Astrocyte of the spinal cord (primary cell): ENCODE measurements around the gene ATP9B.

Experiments
- DNase-seq: peaks from one replicate; pipeline ENCODE4 v3.0.0; 2011; ENCODE audit warnings: low read depth, low spot score
- H3K4me3 ChIP-seq: 2 replicates; pipeline ENCODE4 v1.5.1; 2011; ENCODE audit warnings: low read depth, mild to moderate bottlenecking, low read length, moderate library complexity
- CTCF ChIP-seq: IDR thresholded peaks from 2 replicates; pipeline ENCODE4 v1.5.1; 2012; ENCODE audit warnings: low read depth, mild to moderate bottlenecking, low read length, inconsistent platforms
- in situ Hi-C: cut with HindIII; loops from 2 replicates; pipeline ENCODE4 v1.10.0; 2017; ENCODE audit warnings: low sequenced_read_pairs

Gene ATP9B

GRCh38 chr18:79409313-79409712 is 340.1 kb downstream of the ATP9B start:
- no peak overlapping the region for H3K4me3 ChIP-seq
- in situ Hi-C loops: no loop called here

DNA sequence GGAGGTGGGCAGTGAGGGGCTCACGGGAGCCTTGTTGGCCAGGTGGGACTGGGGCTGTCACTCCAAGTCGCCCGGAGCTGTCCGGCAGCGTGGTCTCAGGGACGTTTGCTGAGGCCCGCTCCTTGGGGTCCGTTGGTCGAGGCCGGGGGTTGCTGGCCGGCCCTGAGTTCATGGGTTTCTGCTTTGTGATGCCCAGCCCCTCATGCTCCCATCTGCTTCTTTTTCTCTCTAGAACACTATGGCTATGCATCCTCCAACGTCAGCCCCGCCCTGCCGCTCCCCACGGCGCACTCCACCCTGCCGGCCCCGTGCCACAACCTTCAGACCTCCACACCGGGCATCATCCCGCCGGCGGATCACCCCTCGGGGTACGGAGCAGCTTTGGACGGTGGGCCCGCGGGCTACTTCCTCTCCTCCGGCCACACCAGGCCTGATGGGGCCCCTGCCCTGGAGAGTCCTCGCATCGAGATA is 341.0 kb downstream of the ATP9B start:
- no peak for DNase-seq
- no peak for TF ChIP-seq CTCF
- no peak overlapping the region for H3K4me3 ChIP-seq
- in situ Hi-C loops: no loop called here

More at GRCh38 chr18:79409313-79409712, 340.1 kb downstream of the ATP9B start:
- TF ChIP-seq CTCF: no peak
- no peak for DNase-seq

- no peak overlapping the region for H3K4me3 ChIP-seq
- no peak for TF ChIP-seq CTCF
- no peak for DNase-seq
- in situ Hi-C loops: no loop called here
These were observed 341.8 kb downstream of the ATP9B start for GRCh38 chr18:79410731-79411613.

GRCh38 chr18:79411614-79412526 is 342.7 kb downstream of the ATP9B start:
- no peak for DNase-seq
- H3K4me3 ChIP-seq: no peak overlapping the region
- TF ChIP-seq CTCF: no peak
- in situ Hi-C loops: no loop called here

- no peak for DNase-seq
- in situ Hi-C loops: no loop called here
- no peak for TF ChIP-seq CTCF
- no peak overlapping the region for H3K4me3 ChIP-seq
These were observed 343.8 kb downstream of the ATP9B start for GRCh38 chr18:79413025-79413424.

DNA sequence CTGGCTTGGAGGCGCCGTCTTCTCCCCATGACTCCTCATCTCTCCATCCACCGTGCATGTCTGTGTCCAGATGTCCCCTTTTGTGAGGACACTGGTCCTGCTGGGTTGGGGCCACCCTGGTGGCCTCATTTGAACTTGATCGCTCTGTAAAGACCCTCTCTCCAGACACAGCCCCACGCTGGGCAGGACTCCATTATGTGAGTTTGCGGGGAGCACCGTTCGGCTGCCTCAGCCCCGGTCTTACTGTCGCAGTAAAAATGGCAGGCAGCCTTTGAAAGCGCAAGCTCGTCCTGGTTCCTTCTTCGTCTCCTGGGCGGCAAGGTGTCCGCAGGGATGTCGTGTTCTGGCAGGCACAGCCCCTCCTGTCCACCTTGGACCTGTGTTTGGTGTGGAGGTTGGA is 344.2 kb downstream of the ATP9B start:
- no peak overlapping the region for H3K4me3 ChIP-seq
- in situ Hi-C loops: no loop called here
- no peak for TF ChIP-seq CTCF
- DNase-seq: no peak
